CD4-positive, CD25-positive, alpha-beta regulatory T cell (primary cell): ENCODE data around the gene ZFR2. TPM values are rescaled to one million over a fixed set of nuclear protein-coding genes. Genes with fewer than 3 reads are reported as not detected.

ENCODE experiments used
- ATAC-seq, 2 donors: fragments of 150-1000 bp; cut with Tn5 transposase; one replicate each; pipeline ENCODE4 v1.10.0; 2021; ENCODE audit warnings: low read depth in 2 of 2, moderate number of reproducible peaks in 2 of 2, moderate library complexity in 1 of 2
- DNase-seq, 3 donors: peaks; one replicate each; pipeline versions ENCODE4 v3.0.0 to v3.0.0-alpha.2; 2012 to 2022; ENCODE audit warnings: mixed read lengths in 1 of 3
- H3K27ac ChIP-seq: one replicate; pipeline ENCODE4 v1.7.0; 2013; ENCODE audit warnings: mild to moderate bottlenecking, low read length; ENCODE audit not compliant: insufficient read depth, poor library complexity, severe bottlenecking
- H3K27me3 ChIP-seq: one replicate; pipeline ENCODE4 v1.7.0; 2013; ENCODE audit warnings: low read length; ENCODE audit not compliant: control insufficient read depth, insufficient read depth
- H3K36me3 ChIP-seq: one replicate; pipeline ENCODE4 v1.7.0; 2013; ENCODE audit warnings: mild to moderate bottlenecking, low read length, moderate library complexity; ENCODE audit not compliant: control insufficient read depth, insufficient read depth
- H3K4me1 ChIP-seq: 2 replicates; pipeline ENCODE4 v1.7.0; 2013; ENCODE audit warnings: mild to moderate bottlenecking, low read length; ENCODE audit not compliant: insufficient read depth, control insufficient read depth, poor library complexity, severe bottlenecking
- H3K4me3 ChIP-seq: one replicate; pipeline ENCODE4 v1.7.0; 2013; ENCODE audit warnings: low read depth, mild to moderate bottlenecking, low read length, moderate library complexity
- H3K9me3 ChIP-seq, 2 experiments: 1 replicate in 1 of 2; 2 replicates in 1 of 2; pipeline ENCODE4 v1.7.0; 2013; ENCODE audit warnings: low read length in 2 of 2, mild to moderate bottlenecking in 1 of 2, moderate library complexity in 1 of 2; ENCODE audit not compliant: control insufficient read depth in 2 of 2
- H3K27ac Mint-ChIP-seq, 3 donors: one replicate each; pipeline ENCODE4 v1.8.0; 2020 to 2022; ENCODE audit warnings: mild to moderate bottlenecking in 3 of 3, mixed read lengths in 3 of 3, moderate library complexity in 2 of 3
- H3K27me3 Mint-ChIP-seq: one replicate; pipeline ENCODE4 v1.8.0; 2022; ENCODE audit warnings: mild to moderate bottlenecking, mixed read lengths
- H3K36me3 Mint-ChIP-seq: one replicate; pipeline ENCODE4 v1.8.0; 2020; ENCODE audit warnings: mixed read lengths
- H3K4me1 Mint-ChIP-seq, 4 donors: one replicate each; pipeline ENCODE4 v1.8.0; 2020 to 2022; ENCODE audit warnings: mixed read lengths in 4 of 4, mild to moderate bottlenecking in 1 of 4
- H3K4me3 Mint-ChIP-seq, 4 donors: one replicate each; pipeline ENCODE4 v1.8.0; 2020 to 2022; ENCODE audit warnings: mild to moderate bottlenecking in 4 of 4, mixed read lengths in 4 of 4, moderate library complexity in 3 of 4
- H3K9me3 Mint-ChIP-seq, 7 donors: one replicate each; pipeline ENCODE4 v1.8.0; 2020 to 2022; ENCODE audit warnings: mixed read lengths in 7 of 7, mild to moderate bottlenecking in 3 of 7, moderate library complexity in 2 of 7
- polyA plus RNA-seq, 4 donors: library from polyadenylated mRNA; unstranded; fragments of 300-500 nt; fragmentation: Illumina TruSeq; gene quantifications; one replicate each; pipeline ENCODE4 v1.2.3, GENCODE V29; 2021
- total RNA-seq: library from RNA; stranded (reverse); gene quantifications from one replicate; pipeline ENCODE4 v1.2.3, GENCODE V29; 2022

ZFR2 gene
- total and polyA plus RNA-seq, 5 donors from 2014 or later: 0.06 to 1.3 (median 0.57) TPM; not detected in 1

- peaks cover 5 to 9% of the 10 kb centered on the region in 2 experiments for H3K9me3 ChIP-seq
- no peak for DNase-seq
- no peaks in the 10 kb centered on the region for H3K27me3 ChIP-seq
- H3K27me3 Mint-ChIP-seq: no peaks in the 10 kb centered on the region
- no peak overlapping the region for H3K27ac Mint-ChIP-seq
- peaks cover 0 to 9% (median 4%) of the 10 kb centered on the region in 7 donors for H3K9me3 Mint-ChIP-seq
- no peak overlapping the region for H3K4me3 Mint-ChIP-seq
- H3K27ac ChIP-seq: no peak overlapping the region
- no peaks in the 10 kb centered on the region for H3K36me3 Mint-ChIP-seq
- no peak for ATAC-seq
- no peaks in the 10 kb centered on the region for H3K4me1 ChIP-seq
- H3K36me3 ChIP-seq: no peaks in the 10 kb centered on the region
- H3K4me3 ChIP-seq: no peak overlapping the region
- H3K4me1 Mint-ChIP-seq: no peaks in the 10 kb centered on the region
Observed at GRCh38 chr19:3776479-3777040, 92.3 kb downstream of the ZFR2 start.

GRCh38 chr19:3775831-3776230 lies 93.0 kb downstream of the ZFR2 start:
- no peak overlapping the region for H3K4me3 ChIP-seq
- no peak overlapping the region for H3K27ac Mint-ChIP-seq
- no peak overlapping the region for H3K4me3 Mint-ChIP-seq
- H3K27me3 ChIP-seq: no peaks in the 10 kb centered on the region
- H3K27me3 Mint-ChIP-seq: no peaks in the 10 kb centered on the region
- peaks cover 0 to 2% of the 10 kb centered on the region in 2 experiments for H3K9me3 ChIP-seq
- H3K36me3 ChIP-seq: no peaks in the 10 kb centered on the region
- H3K9me3 Mint-ChIP-seq: peaks cover 0 to 1% (median under 1%) of the 10 kb centered on the region in 7 donors
- no peaks in the 10 kb centered on the region for H3K4me1 ChIP-seq
- no peak overlapping the region for H3K27ac ChIP-seq
- H3K36me3 Mint-ChIP-seq: peaks cover 4% of the 10 kb centered on the region
- ATAC-seq (no peak), DNase-seq (no peak)
- H3K4me1 Mint-ChIP-seq: peaks cover 0 to 3% (median 0%) of the 10 kb centered on the region in 4 donors

- Mint-ChIP-seq H3K4me3 (no peak overlapping the region), H3K27ac (no peak overlapping the region), H3K4me1 (peaks cover 0 to 3% (median 0%) of the 10 kb centered on the region in 4 donors), H3K27me3 (no peaks in the 10 kb centered on the region), H3K36me3 (peaks cover 4% of the 10 kb centered on the region), H3K9me3 (peaks cover 0 to 1% (median 0%) of the 10 kb centered on the region in 7 donors)
- no peaks in the 10 kb centered on the region for H3K36me3 ChIP-seq
- H3K27ac ChIP-seq: no peak overlapping the region
- DNase-seq (no peak), ATAC-seq (no peak)
- H3K27me3 ChIP-seq: no peaks in the 10 kb centered on the region
- no peak overlapping the region for H3K4me3 ChIP-seq
- H3K4me1 ChIP-seq: no peaks in the 10 kb centered on the region
- H3K9me3 ChIP-seq: no peaks in the 10 kb centered on the region
Observed at GRCh38 chr19:3775374-3775711, 93.5 kb downstream of the ZFR2 start.

- H3K27ac ChIP-seq: no peak overlapping the region
- peak overlapping the region in 1 of 4 donors; percentile 10 for H3K4me3 Mint-ChIP-seq
- no peaks in the 10 kb centered on the region for H3K27me3 ChIP-seq
Observed at GRCh38 chr19:3774621-3775373, 94.0 kb downstream of the ZFR2 start.

GRCh38 chr19:3773814-3774515 lies 94.9 kb downstream of the ZFR2 start:
- Histone ChIP-seq H3K4me3 (no peak overlapping the region), H3K4me1 (no peaks in the 10 kb centered on the region), H3K27ac (no peak overlapping the region), H3K9me3 (no peaks in the 10 kb centered on the region), H3K27me3 (no peaks in the 10 kb centered on the region), H3K36me3 (peaks cover 8% of the 10 kb centered on the region)
- H3K27me3 Mint-ChIP-seq: no peaks in the 10 kb centered on the region
- ATAC-seq (no peak), DNase-seq (no peak)
- H3K36me3 Mint-ChIP-seq: peaks cover 6% of the 10 kb centered on the region
- no peaks in the 10 kb centered on the region for H3K9me3 Mint-ChIP-seq
- H3K4me1 Mint-ChIP-seq: peaks cover 0 to 3% (median 0%) of the 10 kb centered on the region in 4 donors
- peak overlapping the region in 1 of 3 donors; percentile 15 for H3K27ac Mint-ChIP-seq
- no peak overlapping the region for H3K4me3 Mint-ChIP-seq

More at GRCh38 chr19:3774621-3775373, 94.0 kb downstream of the ZFR2 start:
- no peaks in the 10 kb centered on the region for H3K36me3 ChIP-seq
- Mint-ChIP-seq H3K9me3 (peaks cover 0 to under 1% (median 0%) of the 10 kb centered on the region in 7 donors), H3K4me1 (peaks cover 0 to 3% (median 0%) of the 10 kb centered on the region in 4 donors), H3K36me3 (peaks cover 4% of the 10 kb centered on the region), H3K27ac (no peak overlapping the region), H3K27me3 (no peaks in the 10 kb centered on the region)
- H3K9me3 ChIP-seq: no peaks in the 10 kb centered on the region
- ATAC-seq (no peak), DNase-seq (no peak)
- no peak overlapping the region for H3K4me3 ChIP-seq
- no peaks in the 10 kb centered on the region for H3K4me1 ChIP-seq

GRCh38 chr19:3771906-3772455 lies 96.9 kb downstream of the ZFR2 start, which contains the start of gene RAX2:
TSS of gene RAX2 (minus strand) at chr19:3772228. CDS start at chr19:3771742, 486 bp downstream.
- H3K36me3 ChIP-seq: peaks cover 21% of the 10 kb centered on the region
- no peaks in the 10 kb centered on the region for H3K27me3 ChIP-seq
- H3K36me3 Mint-ChIP-seq: peaks cover 8% of the 10 kb centered on the region
- H3K4me1 ChIP-seq: no peaks in the 10 kb centered on the region
- ATAC-seq (no peak), DNase-seq (no peak)
- H3K27me3 Mint-ChIP-seq: no peaks in the 10 kb centered on the region
- H3K4me3 ChIP-seq: no peak within 1 kb of the TSS
- peaks cover 0 to 3% (median 0%) of the 10 kb centered on the region in 4 donors for H3K4me1 Mint-ChIP-seq
- H3K9me3 ChIP-seq: no peaks in the 10 kb centered on the region
- no peak within 1 kb of the TSS for H3K4me3 Mint-ChIP-seq
- H3K27ac ChIP-seq: no peak within 1 kb of the TSS
- H3K9me3 Mint-ChIP-seq: no peaks in the 10 kb centered on the region
- H3K27ac Mint-ChIP-seq: no peak within 1 kb of the TSS

GRCh38 chr19:3771000-3771905 lies 97.6 kb downstream of the ZFR2 start:
- no peaks in the 10 kb centered on the region for H3K9me3 ChIP-seq
- no peak overlapping the region for H3K4me3 ChIP-seq
- no peak for ATAC-seq
- Mint-ChIP-seq H3K27ac (no peak overlapping the region), H3K27me3 (no peaks in the 10 kb centered on the region), H3K4me1 (peaks cover 0 to 9% (median 5%) of the 10 kb centered on the region in 4 donors), H3K9me3 (no peaks in the 10 kb centered on the region), H3K4me3 (no peak overlapping the region), H3K36me3 (peaks cover 13% of the 10 kb centered on the region)
- H3K4me1 ChIP-seq: peaks cover 6% of the 10 kb centered on the region
- peaks cover 29% of the 10 kb centered on the region for H3K36me3 ChIP-seq
- DNase-seq: no peak
- no peak overlapping the region for H3K27ac ChIP-seq
- no peaks in the 10 kb centered on the region for H3K27me3 ChIP-seq
